Heart left ventricle (tissue), 16 donors: ENCODE measurements around the gene WDR86. TPM values are rescaled to one million over a fixed set of nuclear protein-coding genes. Genes with fewer than 3 reads are reported as not detected.

Experiments
- ATAC-seq, 4 donors: fragments of 200-7000 bp; cut with Tn5 transposase; one replicate each; pipeline ENCODE4 v1.9.1; 2020 to 2022; ENCODE audit warnings: moderate library complexity in 4 of 4, mild to moderate bottlenecking in 3 of 4, moderate number of reproducible peaks in 1 of 4
- DNase-seq, 5 donors: peaks; one replicate each; pipeline ENCODE4 v3.0.0-alpha.2; 2020
- H3K27ac ChIP-seq, 12 donors: fragments of 200-600 bp; sonication (generic) in 4 of 12; one replicate each; pipeline versions ENCODE4 v1.5.0 to v1.8.0; 2016 to 2022; ENCODE audit warnings: mild to moderate bottlenecking in 2 of 12
- H3K27me3 ChIP-seq, 9 donors: fragments of 200-600 bp; sonication (generic) in 2 of 9; one replicate each; pipeline versions ENCODE4 v1.5.1 to v1.8.0; 2016 to 2022; ENCODE audit warnings: mild to moderate bottlenecking in 3 of 9
- H3K36me3 ChIP-seq, 9 donors: fragments of 200-600 bp; sonication (generic) in 2 of 9; one replicate each; pipeline versions ENCODE4 v1.5.0 to v1.8.0; 2018 to 2022; ENCODE audit warnings: mild to moderate bottlenecking in 2 of 9
- H3K4me1 ChIP-seq, 12 donors: fragments of 200-600 bp; sonication (generic) in 4 of 12; one replicate each; pipeline versions ENCODE4 v1.5.0 to v1.8.0; 2016 to 2022; ENCODE audit warnings: mild to moderate bottlenecking in 3 of 12
- H3K4me3 ChIP-seq, 12 donors: fragments of 200-600 bp; sonication (generic) in 4 of 12; one replicate each; pipeline versions ENCODE4 v1.5.0 to v1.8.0; 2017 to 2022; ENCODE audit warnings: mild to moderate bottlenecking in 9 of 12, moderate library complexity in 4 of 12
- H3K9me3 ChIP-seq, 12 donors: fragments of 200-600 bp; sonication (generic) in 4 of 12; one replicate each; pipeline versions ENCODE4 v1.5.0 to v1.8.0; 2016 to 2022; ENCODE audit warnings: mild to moderate bottlenecking in 1 of 12
- CTCF ChIP-seq, 12 donors: fragments of 200-600 bp; sonication (generic) in 4 of 12; IDR thresholded peaks; one replicate each; pipeline versions ENCODE4 v1.5.0 to v1.8.0; 2018 to 2022; ENCODE audit warnings: antibody characterized with exemption in 12 of 12, mild to moderate bottlenecking in 5 of 12
- POLR2A ChIP-seq, 2 donors: fragments of 450-650 bp; IDR thresholded peaks; one replicate each; pipeline ENCODE4 v1.6.1; 2017; ENCODE audit warnings: antibody characterized with exemption in 2 of 2, mild to moderate bottlenecking in 2 of 2, moderate library complexity in 2 of 2
- WGBS, 4 donors: extraction: QIAGEN DNeasy Blood & Tissue Kit in 2 of 4; methylation state at CpG; one replicate each; pipeline versions ENCODE4 v1.1.5 to v1.1.7; 2013 to 2018; 5-methylcytosine and 5-hydroxymethylcytosine counted together
- intact Hi-C, 10 donors: fragments of 100-400 bp; cut with DNase I; formaldehyde crosslinking; loops; one replicate each; pipeline versions ENCODE4 v1.11.1 to v1.14.2; 2022
- polyA plus RNA-seq, 2 donors: library from polyadenylated mRNA; stranded (reverse); fragments of 200-250 nt; gene quantifications; one replicate each; pipeline ENCODE4 v1.2.3, GENCODE V29; 2013
- total RNA-seq, 9 donors: library from RNA; depleted of rRNA in 2 of 9; stranded (reverse); fragments of >200 nt in 2 of 9; fragmentation: NEBNext Ultra II Directional in 3 of 9; extraction: Animal tissue kit (Norgen Biotek cat#: 25700) in 3 of 9; gene quantifications; one replicate each; pipeline versions ENCODE4 v1.1.0 to v1.2.4, GENCODE V29; 2016 to 2023
- donor health status: ischemic (EF 13 %, LVEDD 7.1; RV severe dilation, severe dysfunction).
- donor health status: healthy with polysubstance abuse.
- donor health status: DM: no; HTN: yes; CAD: no.
- donor health status: DM: no; HTN: no; CAD: no.
- donor health status: ischemic (EF 25% LVEDD 6.9; RV normal size, moderate dysfunction).
- donor health status: ischemic (EF 25% LVEDD 5.7; RV mildly dilated, moderate dysfunction).
- donor health status: healthy.
- donor health status: DM: yes; HTN: yes; CAD: no.
- donor health status: ischemic (EF 35%, LVEDD 5.7; RV mildly dilated, moderate dysfunction).
- donor health status: nonischemic (EF 11% LVEDD 7.7; RV severe dilation, severe dysfunction).
- donor health status: DM: yes; HTN: yes; CAD: no.
- donor health status: PGD.
- donor health status: ischemic (EF 29% LVEDD 5.4; RV normal size, mild dysfunction).
- donor health status: nonischemic (EF 23%, LVEDD 6.1; RV moderate dilation, normal function).

Gene WDR86
- total and polyA plus RNA-seq, 11 donors = 0.37 to 1.7 (median 0.52) TPM; not detected in 5

GRCh38 chr7:151446412-151446811 lies 36.6 kb upstream of the WDR86 start:
- no peaks in the 10 kb centered on the region for H3K9me3 ChIP-seq
- 84 to 94% (median 90%) methylated on average over 2 of the region's 2 CpGs for whole genome bisulfite sequencing, 4 donors
- H3K4me3 ChIP-seq = no peak overlapping the region
- H3K27ac ChIP-seq = no peak overlapping the region
- no peaks in the 10 kb centered on the region for H3K36me3 ChIP-seq
- peak in 1 of 5 donors; percentile 8 for DNase-seq
- peaks cover 0 to 9% (median 0%) of the 10 kb centered on the region in 12 donors for H3K4me1 ChIP-seq
- intact Hi-C loops = loop anchor here in 3 of 10 donors (5.0 kb wide), 3 partner anchors 79 to 134 kb away; no protein-coding TSS in a partner anchor
- ATAC-seq = no peak
- no peak for TF ChIP-seq POLR2A (IDR thresholded peaks at IDR 0.05)
- TF ChIP-seq CTCF (IDR thresholded peaks at IDR 0.05) = no peak
- peaks cover 0 to 4% (median 0%) of the 10 kb centered on the region in 9 donors for H3K27me3 ChIP-seq

- no peaks in the 10 kb centered on the region for H3K36me3 ChIP-seq
- H3K4me3 ChIP-seq = no peak overlapping the region
- ATAC-seq (no peak), DNase-seq (no peak)
- H3K9me3 ChIP-seq = no peaks in the 10 kb centered on the region
- H3K27me3 ChIP-seq = peaks cover 0 to 14% (median 3%) of the 10 kb centered on the region in 9 donors
- H3K27ac ChIP-seq = no peak overlapping the region
- intact Hi-C loops = loop anchor here in 3 of 10 donors (5.0 kb wide), 3 partner anchors 77 to 132 kb away; no protein-coding TSS in a partner anchor
- H3K4me1 ChIP-seq = peaks cover 0 to 22% (median 3%) of the 10 kb centered on the region in 12 donors
- TF ChIP-seq CTCF (IDR thresholded peaks at IDR 0.05) = no peak
- WGBS, 4 donors = 83 to 93% (median 88%) methylated on average over 1 of the region's 1 CpG
These were observed 34.8 kb upstream of the WDR86 start for GRCh38 chr7:151444632-151445031.

DNA sequence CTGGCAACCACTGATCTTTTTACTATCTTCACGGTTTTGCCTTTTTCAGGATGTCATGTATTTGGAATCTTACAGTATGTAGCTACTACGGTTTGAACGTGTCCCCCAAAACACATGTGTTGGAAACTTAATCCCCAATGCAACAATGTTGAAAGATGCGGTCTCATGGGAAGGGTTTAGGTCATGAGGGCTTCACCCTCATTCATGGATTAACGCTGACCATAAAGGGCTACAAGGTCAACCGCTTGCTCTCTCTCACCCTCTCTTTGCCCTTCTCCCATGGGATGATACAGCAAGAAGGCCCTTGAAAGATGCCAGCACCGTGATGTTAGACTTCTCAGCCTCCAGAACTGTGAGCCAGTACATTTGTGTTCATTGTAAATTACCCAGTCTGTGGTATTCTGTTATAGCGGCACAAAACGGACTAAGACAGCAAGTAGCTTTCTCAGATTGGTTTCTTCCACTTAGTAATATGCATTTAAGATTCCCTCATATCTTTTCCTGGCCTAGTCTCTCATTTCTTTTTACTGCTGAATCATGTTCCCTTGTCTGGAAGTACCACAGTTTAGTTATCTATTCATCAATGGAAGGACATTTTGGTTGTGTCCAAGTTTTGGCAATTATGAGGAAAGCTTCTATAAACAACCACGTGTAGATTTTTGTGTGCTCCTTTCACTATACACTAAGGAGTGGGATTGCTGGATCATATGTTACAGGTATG lies 33.1 kb upstream of the WDR86 start:
- Histone ChIP-seq H3K9me3 (no peaks in the 10 kb centered on the region), H3K4me1 (peaks cover 0 to 21% (median 5%) of the 10 kb centered on the region in 12 donors), H3K36me3 (no peaks in the 10 kb centered on the region), H3K27ac (no peak overlapping the region), H3K4me3 (no peak overlapping the region), H3K27me3 (peaks cover 0 to 25% (median 6%) of the 10 kb centered on the region in 9 donors)
- DNase-seq = peak in 1 of 5 donors; percentile 1
- no peak for TF ChIP-seq CTCF (IDR thresholded peaks at IDR 0.05)
- TF ChIP-seq POLR2A (IDR thresholded peaks at IDR 0.05) = no peak
- WGBS, 4 donors = 80 to 84% (median 83%) methylated on average over 10 of the region's 10 CpGs
- intact Hi-C loops = no loop called here
- ATAC-seq = no peak

- Histone ChIP-seq H3K9me3 (no peaks in the 10 kb centered on the region), H3K4me3 (no peak overlapping the region), H3K36me3 (no peaks in the 10 kb centered on the region), H3K27me3 (peaks cover 0 to 32% (median 6%) of the 10 kb centered on the region in 9 donors), H3K27ac (peak overlapping the region in 1 of 12 donors; percentile 55), H3K4me1 (peaks cover 0 to 18% (median 9%) of the 10 kb centered on the region in 12 donors)
- ATAC-seq (no peak), DNase-seq (no peak)
- 60 to 73% (median 67%) methylated on average over 10 of the region's 10 CpGs for WGBS, 4 donors
- no peak for TF ChIP-seq POLR2A (IDR thresholded peaks at IDR 0.05)
- no peak for TF ChIP-seq CTCF (IDR thresholded peaks at IDR 0.05)
- intact Hi-C loops = no loop called here
These were observed 31.1 kb upstream of the WDR86 start for GRCh38 chr7:151440799-151441445.
